GM10248 (cell line): Measurements from ENCODE around the gene CLEC2A.

Source experiments
- CTCF ChIA-PET: fragments of 300-600 bp; sonication (Branson Sonifier 250); formaldehyde crosslinking; extraction: SDS; loops from one replicate; lab custom pipeline; 2021; ENCODE audit warnings: antibody characterized with exemption; lab: Yijun Ruan, JAX
- POLR2A ChIA-PET: fragments of 350-650 bp; sonication (Branson Sonifier 250); formaldehyde crosslinking; extraction: SDS; loops from one replicate; lab custom pipeline; 2020; ENCODE audit warnings: antibody characterized with exemption; lab: Yijun Ruan, JAX
- DNase-seq: peaks from one replicate; pipeline ENCODE4 v3.0.0; 2012; ENCODE audit errors: extremely low spot score
- TF ChIP-seq, protein P1 (sequence below): IDR thresholded peaks from 2 replicates; pipeline ENCODE4 v1.5.1; 2012; ENCODE audit warnings: mild to moderate bottlenecking, low read depth; ENCODE audit errors: extremely low read depth, missing control alignments, control extremely low read depth

Gene CLEC2A

DNA sequence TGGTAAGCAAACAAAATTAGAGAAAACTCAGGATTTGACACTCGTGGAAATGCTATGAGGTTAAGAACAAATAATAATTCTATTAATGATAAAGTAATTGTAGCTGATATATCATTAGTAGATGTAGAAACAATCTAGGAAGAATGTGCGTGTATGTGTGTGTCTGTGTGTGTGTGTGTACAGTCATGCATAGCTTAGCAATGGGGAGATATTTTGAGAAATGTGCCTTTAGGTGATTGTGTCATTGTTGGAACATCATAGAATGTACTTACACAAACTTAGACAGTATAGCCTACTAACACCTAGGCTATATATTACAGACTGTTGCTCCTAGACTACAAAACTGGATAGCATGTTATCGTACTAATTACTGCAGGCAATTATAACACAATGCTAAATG is 5.3 kb downstream of the CLEC2A start:
- no peak for DNase-seq
- CTCF ChIA-PET = interaction anchor here (2.2 to 3.5 kb wide), 2 partner anchors 113 to 177 kb away, joined by 16 to 20 read pairs; no protein-coding TSS in a partner anchor
- POLR2A ChIA-PET = no interaction called here
- TF ChIP-seq, protein P1, sequence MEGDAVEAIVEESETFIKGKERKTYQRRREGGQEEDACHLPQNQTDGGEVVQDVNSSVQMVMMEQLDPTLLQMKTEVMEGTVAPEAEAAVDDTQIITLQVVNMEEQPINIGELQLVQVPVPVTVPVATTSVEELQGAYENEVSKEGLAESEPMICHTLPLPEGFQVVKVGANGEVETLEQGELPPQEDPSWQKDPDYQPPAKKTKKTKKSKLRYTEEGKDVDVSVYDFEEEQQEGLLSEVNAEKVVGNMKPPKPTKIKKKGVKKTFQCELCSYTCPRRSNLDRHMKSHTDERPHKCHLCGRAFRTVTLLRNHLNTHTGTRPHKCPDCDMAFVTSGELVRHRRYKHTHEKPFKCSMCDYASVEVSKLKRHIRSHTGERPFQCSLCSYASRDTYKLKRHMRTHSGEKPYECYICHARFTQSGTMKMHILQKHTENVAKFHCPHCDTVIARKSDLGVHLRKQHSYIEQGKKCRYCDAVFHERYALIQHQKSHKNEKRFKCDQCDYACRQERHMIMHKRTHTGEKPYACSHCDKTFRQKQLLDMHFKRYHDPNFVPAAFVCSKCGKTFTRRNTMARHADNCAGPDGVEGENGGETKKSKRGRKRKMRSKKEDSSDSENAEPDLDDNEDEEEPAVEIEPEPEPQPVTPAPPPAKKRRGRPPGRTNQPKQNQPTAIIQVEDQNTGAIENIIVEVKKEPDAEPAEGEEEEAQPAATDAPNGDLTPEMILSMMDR = no peak

DNA sequence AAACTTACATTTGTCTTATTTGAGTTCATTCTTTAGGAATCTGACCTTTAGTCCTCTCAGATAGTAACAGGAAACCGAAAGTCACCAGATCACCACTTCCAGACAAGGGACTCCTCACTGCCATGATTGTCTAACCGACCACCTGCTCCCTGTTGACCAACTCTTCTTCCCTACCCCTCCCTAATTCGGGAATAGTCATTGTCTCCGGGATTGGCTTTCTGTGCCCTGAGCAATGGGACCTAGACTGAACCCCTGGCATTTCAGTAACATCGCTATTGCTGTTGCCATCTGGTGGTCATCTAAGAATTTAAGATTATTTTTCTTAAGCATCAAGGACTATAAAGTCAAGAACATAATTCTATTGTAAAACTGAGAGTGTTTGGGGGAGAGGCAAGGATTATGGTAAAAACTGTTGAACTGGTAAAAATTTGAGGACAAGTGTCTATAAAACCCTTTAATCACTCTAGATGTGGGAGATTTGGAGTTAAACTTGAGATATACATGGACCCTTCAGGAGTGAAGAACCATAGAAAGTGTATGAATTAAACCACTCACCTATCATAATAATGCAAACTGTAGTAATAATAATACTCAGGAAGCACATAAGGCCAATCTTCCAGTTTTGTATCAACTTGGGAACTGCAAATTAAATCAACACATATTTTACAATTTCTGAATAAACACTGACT is 6.3 kb downstream of the CLEC2A start:
- DNase-seq = no peak
- ChIA-PET CTCF (interaction anchor here (0.6 to 3.5 kb wide), 7 partner anchors 21 to 176 kb away, joined by 3 to 20 read pairs (median 5); no protein-coding TSS in a partner anchor), POLR2A (no interaction called here)
- TF ChIP-seq, protein P1 = peak; percentile 42

DNA sequence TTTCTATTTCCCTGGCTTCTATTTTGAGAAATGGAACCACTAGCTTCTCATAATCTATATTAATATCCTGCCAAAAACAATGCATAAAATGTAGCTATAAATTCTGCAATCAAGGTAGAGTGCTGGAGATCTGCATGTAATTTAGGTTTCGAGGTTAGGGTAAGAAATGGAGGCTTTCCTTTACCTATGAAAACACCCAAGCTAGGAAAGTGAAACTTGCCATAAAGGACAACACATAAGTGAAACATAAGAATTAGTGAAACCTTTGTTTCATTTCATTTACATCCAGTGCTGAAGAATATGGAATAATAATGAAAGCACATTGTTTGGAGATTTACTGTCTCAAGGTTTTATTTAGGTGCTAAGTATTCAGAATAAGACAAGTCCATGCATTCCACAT is 9.7 kb downstream of the CLEC2A start:
- ChIA-PET CTCF (interaction anchor here (0.8 to 4.3 kb wide), 5 partner anchors 10 to 108 kb away, joined by 3 to 23 read pairs (median 4); no protein-coding TSS in a partner anchor), POLR2A (no interaction called here)
- no peak for DNase-seq
- TF ChIP-seq, protein P1 = no peak

DNA sequence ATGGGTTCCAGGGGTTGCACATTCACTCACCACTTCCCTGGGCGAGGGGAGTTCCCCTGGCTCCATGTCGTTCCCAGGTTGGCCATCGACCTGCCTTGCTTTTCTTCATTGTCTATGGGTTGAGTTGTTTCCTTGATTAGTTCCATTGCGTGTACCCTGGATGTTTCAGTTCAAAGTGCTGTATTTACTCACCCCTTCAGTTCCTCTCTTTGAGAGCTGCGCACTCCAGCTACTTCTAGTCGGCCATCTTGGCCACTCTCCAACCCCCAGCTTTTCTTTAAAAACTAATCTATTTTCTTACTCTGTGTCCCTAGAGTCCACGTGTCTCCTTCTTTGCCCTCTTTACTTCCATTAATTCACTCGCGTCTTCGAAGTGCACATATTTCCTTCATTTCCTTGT is 11.7 kb downstream of the CLEC2A start:
- DNase-seq = no peak
- TF ChIP-seq, protein P1 = no peak
- CTCF ChIA-PET = interaction anchor here (0.9 to 4.3 kb wide), 3 partner anchors 16 to 159 kb away, joined by 3 to 23 read pairs (median 3); partner anchors contain the start of gene CD69
- POLR2A ChIA-PET = no interaction called here

DNA sequence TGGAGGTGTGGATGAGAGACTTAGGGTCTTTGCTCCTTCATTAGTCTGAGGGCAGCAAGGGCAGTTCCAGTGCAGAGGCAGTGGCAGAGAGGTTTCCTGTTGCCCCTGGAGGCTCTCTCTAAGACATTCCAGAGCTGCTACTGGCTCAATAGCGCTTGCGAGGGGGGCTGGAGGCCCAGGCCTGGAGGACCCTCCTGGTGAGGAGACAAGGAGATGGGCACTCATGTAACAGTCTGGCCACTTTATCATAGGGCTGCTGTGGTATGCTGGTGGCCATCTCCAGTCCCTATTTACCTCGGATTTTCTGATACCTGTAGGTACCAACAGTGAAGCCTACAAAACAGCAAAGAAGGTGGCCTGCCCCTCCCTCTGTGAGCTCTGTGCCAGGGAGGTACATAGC is 12.7 kb downstream of the CLEC2A start:
- ChIA-PET CTCF (interaction anchor here (1.2 to 4.3 kb wide), 2 partner anchors 105 to 158 kb away, joined by 3 to 23 read pairs; partner anchors contain the start of gene CD69), POLR2A (no interaction called here)
- TF ChIP-seq, protein P1 = no peak
- no peak for DNase-seq

DNA sequence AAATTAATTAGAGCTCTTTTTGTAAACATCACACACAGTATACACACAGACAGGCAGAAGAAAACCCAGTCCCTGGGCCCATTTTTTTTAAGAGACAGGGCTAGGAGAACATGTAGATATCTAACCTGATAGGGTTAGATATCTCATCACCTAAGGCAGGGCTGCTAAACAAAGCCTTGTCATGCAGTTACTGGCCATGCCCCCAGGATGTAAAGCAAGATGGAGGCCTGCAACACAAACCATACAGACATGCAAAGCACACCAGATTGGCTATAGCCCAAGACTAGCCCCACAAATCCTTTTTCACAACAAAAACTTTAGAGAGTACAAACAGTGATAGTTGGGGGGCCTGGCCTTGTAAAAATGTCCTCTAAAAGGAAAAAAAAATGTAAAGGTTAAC is 20.5 kb downstream of the CLEC2A start:
- TF ChIP-seq, protein P1 = no peak
- DNase-seq = no peak
- CTCF ChIA-PET = interaction anchor here (1.0 to 1.7 kb wide), 2 partner anchors 10 to 39 kb away, joined by 3 to 4 read pairs; no protein-coding TSS in a partner anchor
- POLR2A ChIA-PET = no interaction called here
